HEK293 (cell line): ENCODE results near the gene MIS12.

Experiments used
- ATF2 ChIP-seq: fragments of 450-650 bp; formaldehyde crosslinking; IDR thresholded peaks from 2 replicates; pipeline ENCODE4 v1.5.1; 2016; ENCODE audit warnings: missing biosample characterization, missing genetic modification characterization, low read depth
- BCL11B ChIP-seq: fragments of 450-650 bp; formaldehyde crosslinking; IDR thresholded peaks from 2 replicates; pipeline ENCODE4 v1.5.1; 2016; ENCODE audit warnings: low read depth, missing biosample characterization, missing genetic modification characterization
- EGR2 ChIP-seq: fragments of 450-650 bp; formaldehyde crosslinking; IDR thresholded peaks from 2 replicates; pipeline ENCODE4 v1.5.1; 2016; ENCODE audit warnings: low read depth, missing biosample characterization, missing genetic modification characterization
- GLIS1 ChIP-seq: fragments of 450-650 bp; formaldehyde crosslinking; IDR thresholded peaks from 2 replicates; pipeline ENCODE4 v1.5.1; 2016; ENCODE audit warnings: missing biosample characterization, missing genetic modification characterization
- HOXD13 ChIP-seq: sonication (generic); formaldehyde crosslinking; IDR thresholded peaks from 2 replicates; pipeline ENCODE4 v1.8.0; 2022; ENCODE audit warnings: missing genetic modification reagents, borderline replicate concordance
- KLF16 ChIP-seq: fragments of 450-650 bp; formaldehyde crosslinking; IDR thresholded peaks from 2 replicates; pipeline ENCODE4 v1.5.1; 2017; ENCODE audit warnings: missing biosample characterization, missing genetic modification characterization
- TSHZ1 ChIP-seq: fragments of 450-650 bp; formaldehyde crosslinking; IDR thresholded peaks from 2 replicates; pipeline ENCODE4 v1.5.1; 2016; ENCODE audit warnings: missing biosample characterization, missing genetic modification characterization, borderline replicate concordance
- WT1 ChIP-seq: fragments of 450-650 bp; formaldehyde crosslinking; IDR thresholded peaks from 2 replicates; pipeline ENCODE4 v1.5.1; 2016; ENCODE audit warnings: missing biosample characterization, missing genetic modification characterization
- YY1 ChIP-seq: fragments of 450-650 bp; formaldehyde crosslinking; IDR thresholded peaks from 2 replicates; pipeline ENCODE4 v1.5.1; 2018; ENCODE audit warnings: missing biosample characterization, missing genetic modification characterization
- ZBTB10 ChIP-seq: fragments of 450-650 bp; formaldehyde crosslinking; IDR thresholded peaks from 2 replicates; pipeline ENCODE4 v1.5.1; 2016; ENCODE audit warnings: missing biosample characterization, missing genetic modification characterization
- ZBTB49 ChIP-seq: fragments of 450-650 bp; formaldehyde crosslinking; IDR thresholded peaks from 2 replicates; pipeline ENCODE4 v1.5.1; 2016; ENCODE audit warnings: missing biosample characterization, missing genetic modification characterization, low read depth
- ZNF121 ChIP-seq: fragments of 450-650 bp; formaldehyde crosslinking; IDR thresholded peaks from 2 replicates; pipeline ENCODE4 v1.5.1; 2016; ENCODE audit warnings: missing biosample characterization, missing genetic modification characterization
- ZNF146 ChIP-seq: fragments of 450-650 bp; formaldehyde crosslinking; IDR thresholded peaks from 2 replicates; pipeline ENCODE4 v1.5.1; 2016; ENCODE audit warnings: missing biosample characterization, missing genetic modification characterization
- ZNF214 ChIP-seq: fragments of 450-650 bp; formaldehyde crosslinking; IDR thresholded peaks from 2 replicates; pipeline ENCODE4 v1.5.1; 2017; ENCODE audit warnings: missing biosample characterization, mild to moderate bottlenecking, missing genetic modification characterization, borderline replicate concordance
- ZNF280C ChIP-seq: fragments of 450-650 bp; formaldehyde crosslinking; IDR thresholded peaks from 2 replicates; pipeline ENCODE4 v1.5.1; 2016; ENCODE audit warnings: missing biosample characterization, missing genetic modification characterization
- ZNF362 ChIP-seq: fragments of 450-650 bp; formaldehyde crosslinking; IDR thresholded peaks from 2 replicates; pipeline ENCODE4 v1.5.1; 2016; ENCODE audit warnings: missing biosample characterization, missing genetic modification characterization
- ZNF394 ChIP-seq: fragments of 450-650 bp; formaldehyde crosslinking; IDR thresholded peaks from 2 replicates; pipeline ENCODE4 v1.5.1; 2016; ENCODE audit warnings: missing biosample characterization, missing genetic modification characterization, mild to moderate bottlenecking, moderate library complexity, borderline replicate concordance
- ZNF555 ChIP-seq: fragments of 450-650 bp; formaldehyde crosslinking; conservative IDR thresholded peaks from 2 replicates; pipeline ENCODE4 v1.5.1; 2017; ENCODE audit warnings: missing biosample characterization, mild to moderate bottlenecking, missing genetic modification characterization, inconsistent platforms
- ZNF561 ChIP-seq: fragments of 450-650 bp; IDR thresholded peaks from 2 replicates; pipeline ENCODE4 v1.5.1; 2018; ENCODE audit warnings: missing biosample characterization, missing genetic modification characterization, borderline replicate concordance
- ZNF571 ChIP-seq: fragments of 450-650 bp; formaldehyde crosslinking; IDR thresholded peaks from 2 replicates; pipeline ENCODE4 v1.5.0; 2017; ENCODE audit warnings: missing biosample characterization, missing genetic modification characterization
- ZNF677 ChIP-seq: fragments of 450-650 bp; IDR thresholded peaks from 2 replicates; pipeline ENCODE4 v1.5.0; 2018; ENCODE audit warnings: missing biosample characterization, mild to moderate bottlenecking, missing genetic modification characterization, moderate library complexity
- ZNF701 ChIP-seq: fragments of 450-650 bp; formaldehyde crosslinking; IDR thresholded peaks from 2 replicates; pipeline ENCODE4 v1.5.1; 2016; ENCODE audit warnings: missing biosample characterization, missing genetic modification characterization
- ZNF704 ChIP-seq: fragments of 450-650 bp; formaldehyde crosslinking; IDR thresholded peaks from 2 replicates; pipeline ENCODE4 v1.5.1; 2016; ENCODE audit warnings: missing biosample characterization, missing genetic modification characterization
- ZNF768 ChIP-seq: fragments of 450-650 bp; formaldehyde crosslinking; IDR thresholded peaks from 2 replicates; pipeline ENCODE4 v1.5.1; 2018; ENCODE audit warnings: missing biosample characterization, mild to moderate bottlenecking, missing genetic modification characterization

The MIS12 gene

GRCh38 chr17:5438716-5439445, 47.5 kb upstream of the MIS12 start, which contains the start of gene C1QBP (continued):
- TF ChIP-seq ZNF362 (tag by site-specific recombination) (no peak), ZNF214 (no peak), ZNF121 (tag by site-specific recombination) (no peak), ZNF146 (tag by site-specific recombination) (no peak), ZNF561 (tag by site-specific recombination) (0 out of 2 replicates have a peak, but pooled peaks have one; percentile 39), ATF2 (tag by site-specific recombination) (no peak), WT1 (tag by site-specific recombination) (no peak), ZBTB49 (tag by site-specific recombination) (no peak), KLF16 (no peak), ZNF704 (tag by site-specific recombination) (no peak), ZNF677 (tag by site-specific recombination) (0 out of 2 replicates have a peak, but pooled peaks have one; percentile 25), YY1 (peak; percentile 52; the same call in 1 of the 2 replicates), ZNF555 (tag by site-specific recombination) (no peak), ZNF768 (tag by site-specific recombination) (no peak; the same call in 1 of the 2 replicates), HOXD13 (peak; percentile 38; the same call in 1 of the 2 replicates), ZNF394 (peak; percentile 60), ZNF280C (no peak), ZNF571 (no peak), ZBTB10 (tag by site-specific recombination) (no peak), TSHZ1 (no peak), ZNF701 (tag by site-specific recombination) (no peak), EGR2 (tag by site-specific recombination) (no peak), BCL11B (tag by site-specific recombination) (no peak), GLIS1 (tag by site-specific recombination) (no peak)
